Stomach (tissue), 4 donors: ENCODE results near the gene INKA2.

Experiments
- CTCF ChIP-seq, 7 experiments: fragments of 450-650 bp in 4 of 7; fragments of 200-600 bp in 3 of 7; sonication (generic) in 3 of 7; IDR thresholded peaks; one replicate each; pipeline ENCODE4 v1.5.1; 2016 to 2019; ENCODE audit warnings: antibody characterized with exemption in 7 of 7, control low read depth in 2 of 7, mild to moderate bottlenecking in 1 of 7
- EP300 ChIP-seq: sonication (generic); formaldehyde crosslinking; IDR thresholded peaks from one replicate; pipeline ENCODE4 v1.6.1; 2017; ENCODE audit warnings: antibody characterized with exemption
- POLR2AphosphoS5 ChIP-seq, 3 donors: sonication (generic); formaldehyde crosslinking; IDR thresholded peaks; one replicate each; pipeline ENCODE4 v1.6.1; 2016; ENCODE audit warnings: antibody characterized with exemption in 3 of 3

- no peak for TF ChIP-seq CTCF (IDR thresholded peaks at IDR 0.05)
- TF ChIP-seq POLR2AphosphoS5 (IDR thresholded peaks at IDR 0.05) = no peak
- TF ChIP-seq EP300 = no peak
Measured at GRCh38 chr1:111776391-111776790, 37.2 kb upstream of the INKA2 start.
